NT2/D1 (cell line): Measurements from ENCODE around the gene ABCD1.
"Not testable (repeated sequence)": the region's sequence is repeated elsewhere in the genome, so short reads cannot be mapped to it uniquely, and the experiment has no call there.

Experiments
- DNase-seq: peaks from one replicate; pipeline ENCODE4 v3.0.0-alpha.2; 2011; ENCODE audit warnings: low read depth, low spot score
- H3K27me3 ChIP-seq: 2 replicates; pipeline ENCODE4 v1.6.0; 2011; ENCODE audit warnings: mild to moderate bottlenecking; ENCODE audit not compliant: insufficient read length, insufficient read depth
- H3K36me3 ChIP-seq: 2 replicates; pipeline ENCODE4 v1.6.1; 2011; ENCODE audit warnings: mild to moderate bottlenecking, low read length, mixed read lengths; ENCODE audit not compliant: insufficient read depth, insufficient read length
- H3K4me1 ChIP-seq: 2 replicates; pipeline ENCODE4 v1.5.1; 2011; ENCODE audit not compliant: insufficient read depth, insufficient read length
- H3K4me3 ChIP-seq: 2 replicates; pipeline ENCODE4 v1.5.1; 2011; ENCODE audit warnings: low read depth; ENCODE audit not compliant: insufficient read length
- H3K9ac ChIP-seq: 2 replicates; pipeline ENCODE4 v1.6.0; 2011; ENCODE audit warnings: low read depth; ENCODE audit not compliant: insufficient read length
- H3K9me3 ChIP-seq: 2 replicates; pipeline ENCODE4 v1.5.1; 2011; ENCODE audit warnings: mild to moderate bottlenecking, low read length; ENCODE audit not compliant: insufficient read depth
- SUZ12 ChIP-seq: IDR thresholded peaks from 2 replicates; pipeline ENCODE4 v1.6.1; 2011; ENCODE audit not compliant: insufficient read length, insufficient read depth; ENCODE audit errors: extremely low read depth
- YY1 ChIP-seq: IDR thresholded peaks from 2 replicates; pipeline ENCODE4 v1.6.1; 2011; ENCODE audit not compliant: insufficient read length, insufficient read depth
- ZNF274 ChIP-seq: IDR thresholded peaks from 2 replicates; pipeline ENCODE4 v1.6.1; 2011; ENCODE audit warnings: mild to moderate bottlenecking, low read depth, low read length

ABCD1 gene

DNA sequence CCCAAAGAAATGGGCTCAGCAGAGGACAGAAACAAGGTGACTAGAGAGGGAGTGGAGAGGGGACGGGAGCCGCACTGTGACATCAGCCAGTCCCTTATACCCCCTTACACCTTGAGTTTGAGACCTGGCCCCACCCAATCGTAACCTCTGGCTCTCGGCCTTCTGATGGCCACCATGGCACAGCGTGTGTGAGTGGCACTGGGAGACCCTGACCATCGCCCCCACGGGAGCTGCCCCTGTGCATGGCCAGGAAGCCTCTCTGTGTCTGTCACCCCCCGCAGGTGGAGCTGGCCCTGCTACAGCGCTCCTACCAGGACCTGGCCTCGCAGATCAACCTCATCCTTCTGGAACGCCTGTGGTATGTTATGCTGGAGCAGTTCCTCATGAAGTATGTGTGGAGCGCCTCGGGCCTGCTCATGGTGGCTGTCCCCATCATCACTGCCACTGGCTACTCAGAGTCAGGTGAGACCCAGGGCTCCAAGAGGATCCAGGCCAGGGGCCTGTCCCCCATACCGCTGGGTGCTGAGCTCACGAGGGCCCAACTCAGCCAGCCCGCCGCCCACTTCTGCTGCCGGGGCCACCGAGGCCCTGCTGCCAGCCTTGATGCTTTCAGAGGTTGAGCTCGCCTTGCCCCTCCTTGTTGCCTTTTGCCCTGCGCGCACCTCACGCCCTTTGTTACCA lies 4.4 kb downstream of the ABCD1 start:
- H3K9ac ChIP-seq: no peak overlapping the region
- H3K4me3 ChIP-seq: no peak overlapping the region
- TF ChIP-seq YY1: no peak
- TF ChIP-seq SUZ12: no peak
- TF ChIP-seq ZNF274: no peak
- no peak for DNase-seq
- peaks cover 8% of the 10 kb centered on the region for H3K4me1 ChIP-seq
- H3K9me3 ChIP-seq: 0 out of 2 replicates have a peak, but pooled peaks cover 6% of the 10 kb centered on the region
- H3K27me3 ChIP-seq: no peaks in the 10 kb centered on the region
- peaks cover 10% of the 10 kb centered on the region for H3K36me3 ChIP-seq

- not testable (repeated sequence) for H3K4me3 ChIP-seq, DNase-seq, H3K4me1 ChIP-seq, H3K36me3 ChIP-seq, H3K27me3 ChIP-seq, H3K9me3 ChIP-seq, H3K9ac ChIP-seq
Observed at GRCh38 chrX:153730115-153730514, 5.5 kb downstream of the ABCD1 start.

DNA sequence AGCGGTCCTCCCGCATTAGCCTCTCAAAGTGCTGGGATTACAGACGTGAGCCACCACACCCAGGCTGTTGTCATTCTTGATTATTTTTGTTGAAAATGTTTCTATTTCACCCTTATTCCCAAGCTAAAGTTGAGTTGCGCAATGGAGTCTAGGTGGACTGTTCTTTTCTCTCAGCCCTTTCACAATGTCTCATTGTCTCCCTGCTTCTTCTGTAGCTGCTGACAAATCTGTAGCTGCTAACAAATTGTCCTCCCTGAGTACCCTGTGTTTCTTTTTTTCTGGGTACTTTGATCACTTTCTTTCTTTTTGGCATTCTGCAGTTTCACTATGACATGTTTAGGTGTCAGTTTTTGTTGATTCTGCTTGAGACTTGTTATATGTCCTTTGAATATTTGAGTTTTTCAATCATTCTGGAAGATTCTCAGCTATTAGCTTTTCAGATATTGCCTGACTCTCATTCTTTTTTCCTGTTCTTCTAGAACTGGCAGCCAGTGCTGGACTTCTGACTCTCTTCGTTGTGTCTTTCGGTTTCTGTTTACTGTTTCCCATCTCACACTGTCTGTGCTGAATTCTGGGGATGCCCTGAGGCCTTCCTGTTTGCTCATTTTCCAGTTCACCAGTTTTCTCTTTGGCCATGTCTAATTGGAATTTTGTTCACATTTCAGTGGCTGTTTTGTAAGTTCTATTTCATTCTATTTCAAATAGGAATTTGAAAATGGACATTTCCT lies 6.6 kb downstream of the ABCD1 start:
- Histone ChIP-seq H3K9ac (no peak overlapping the region), H3K4me1 (peaks cover 5% of the 10 kb centered on the region), H3K36me3 (peaks cover 10% of the 10 kb centered on the region), H3K9me3 (0 out of 2 replicates have a peak, but pooled peaks cover 6% of the 10 kb centered on the region), H3K4me3 (no peak overlapping the region), H3K27me3 (no peaks in the 10 kb centered on the region)
- DNase-seq: no peak
- no peak for TF ChIP-seq SUZ12
- no peak for TF ChIP-seq ZNF274
- no peak for TF ChIP-seq YY1

DNA sequence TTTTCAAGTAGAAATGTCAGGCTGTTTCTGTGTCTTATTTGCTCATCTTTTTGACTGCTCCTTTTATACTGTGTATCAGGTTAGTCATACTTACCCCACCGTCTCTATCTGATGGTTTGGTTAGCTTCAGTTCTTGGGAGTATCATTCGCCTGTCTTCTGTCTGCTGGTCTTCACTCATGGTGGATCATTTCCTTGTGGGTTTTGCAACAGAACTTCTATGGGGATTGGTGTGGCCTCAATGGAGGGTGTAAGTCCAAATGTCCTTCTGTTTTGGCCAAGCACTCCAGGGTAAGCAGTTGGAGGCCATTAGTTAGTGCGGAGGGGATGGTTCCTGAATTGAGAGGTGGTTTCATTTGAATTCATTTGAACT lies 7.2 kb downstream of the ABCD1 start:
- Histone ChIP-seq H3K4me3 (no peak overlapping the region), H3K27me3 (no peaks in the 10 kb centered on the region), H3K4me1 (peaks cover 5% of the 10 kb centered on the region), H3K9ac (no peak overlapping the region), H3K36me3 (peaks cover 10% of the 10 kb centered on the region), H3K9me3 (0 out of 2 replicates have a peak, but pooled peaks cover 6% of the 10 kb centered on the region)
- DNase-seq: no peak
- TF ChIP-seq ZNF274: no peak
- no peak for TF ChIP-seq SUZ12
- TF ChIP-seq YY1: no peak

DNA sequence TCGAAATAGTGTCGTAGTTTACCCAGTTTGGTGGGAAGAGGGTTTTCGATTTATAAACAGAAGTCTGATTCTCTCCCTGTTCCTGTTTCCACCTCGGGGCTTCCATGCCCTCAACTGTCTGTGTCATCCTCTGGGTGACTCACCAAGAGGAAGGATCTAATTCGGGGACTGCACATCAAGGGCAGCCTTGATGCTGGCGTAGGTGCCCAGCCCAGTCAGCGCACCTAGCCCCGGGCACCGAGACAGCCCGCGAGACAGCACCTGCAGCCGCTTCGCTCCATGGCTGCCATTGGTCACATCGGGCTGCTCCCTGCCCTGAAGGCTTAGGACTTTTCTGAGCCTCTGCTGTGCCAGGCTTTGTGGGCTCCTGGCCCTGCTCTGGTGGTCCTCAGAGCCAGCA lies 7.7 kb downstream of the ABCD1 start:
- H3K4me1 ChIP-seq: peaks cover 2% of the 10 kb centered on the region
- DNase-seq: no peak
- 0 out of 2 replicates have a peak, but pooled peaks cover 6% of the 10 kb centered on the region for H3K9me3 ChIP-seq
- no peak for TF ChIP-seq YY1
- no peak for TF ChIP-seq SUZ12
- no peak for TF ChIP-seq ZNF274
- H3K4me3 ChIP-seq: no peak overlapping the region
- H3K27me3 ChIP-seq: no peaks in the 10 kb centered on the region
- no peak overlapping the region for H3K9ac ChIP-seq
- peaks cover 10% of the 10 kb centered on the region for H3K36me3 ChIP-seq

GRCh38 chrX:153733651-153734240 lies 9.1 kb downstream of the ABCD1 start:
- no peak overlapping the region for H3K9ac ChIP-seq
- no peak for DNase-seq
- TF ChIP-seq YY1: no peak
- no peak for TF ChIP-seq SUZ12
- no peak for TF ChIP-seq ZNF274
- H3K36me3 ChIP-seq: peaks cover 10% of the 10 kb centered on the region
- no peaks in the 10 kb centered on the region for H3K27me3 ChIP-seq
- H3K9me3 ChIP-seq: 0 out of 2 replicates have a peak, but pooled peaks cover 6% of the 10 kb centered on the region
- peaks cover 2% of the 10 kb centered on the region for H3K4me1 ChIP-seq
- no peak overlapping the region for H3K4me3 ChIP-seq

GRCh38 chrX:153734871-153735270 lies 10.2 kb downstream of the ABCD1 start:
- Histone ChIP-seq H3K4me1 (peaks cover 2% of the 10 kb centered on the region), H3K36me3 (peaks cover under 1% of the 10 kb centered on the region), H3K4me3 (no peak overlapping the region), H3K27me3 (no peaks in the 10 kb centered on the region), H3K9ac (no peak overlapping the region), H3K9me3 (0 out of 2 replicates have a peak, but pooled peaks cover 6% of the 10 kb centered on the region)
- DNase-seq: no peak
- no peak for TF ChIP-seq YY1
- TF ChIP-seq SUZ12: no peak
- no peak for TF ChIP-seq ZNF274
